Measurements from ENCODE around the gene TMEM179B. TPM values are rescaled to one million over a fixed set of nuclear protein-coding genes. Genes with fewer than 3 reads are reported as not detected.

Gene TMEM179B, protein sequence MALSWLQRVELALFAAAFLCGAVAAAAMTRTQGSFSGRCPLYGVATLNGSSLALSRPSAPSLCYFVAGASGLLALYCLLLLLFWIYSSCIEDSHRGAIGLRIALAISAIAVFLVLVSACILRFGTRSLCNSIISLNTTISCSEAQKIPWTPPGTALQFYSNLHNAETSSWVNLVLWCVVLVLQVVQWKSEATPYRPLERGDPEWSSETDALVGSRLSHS
- total RNA-seq: 43.4 TPM

DNA sequence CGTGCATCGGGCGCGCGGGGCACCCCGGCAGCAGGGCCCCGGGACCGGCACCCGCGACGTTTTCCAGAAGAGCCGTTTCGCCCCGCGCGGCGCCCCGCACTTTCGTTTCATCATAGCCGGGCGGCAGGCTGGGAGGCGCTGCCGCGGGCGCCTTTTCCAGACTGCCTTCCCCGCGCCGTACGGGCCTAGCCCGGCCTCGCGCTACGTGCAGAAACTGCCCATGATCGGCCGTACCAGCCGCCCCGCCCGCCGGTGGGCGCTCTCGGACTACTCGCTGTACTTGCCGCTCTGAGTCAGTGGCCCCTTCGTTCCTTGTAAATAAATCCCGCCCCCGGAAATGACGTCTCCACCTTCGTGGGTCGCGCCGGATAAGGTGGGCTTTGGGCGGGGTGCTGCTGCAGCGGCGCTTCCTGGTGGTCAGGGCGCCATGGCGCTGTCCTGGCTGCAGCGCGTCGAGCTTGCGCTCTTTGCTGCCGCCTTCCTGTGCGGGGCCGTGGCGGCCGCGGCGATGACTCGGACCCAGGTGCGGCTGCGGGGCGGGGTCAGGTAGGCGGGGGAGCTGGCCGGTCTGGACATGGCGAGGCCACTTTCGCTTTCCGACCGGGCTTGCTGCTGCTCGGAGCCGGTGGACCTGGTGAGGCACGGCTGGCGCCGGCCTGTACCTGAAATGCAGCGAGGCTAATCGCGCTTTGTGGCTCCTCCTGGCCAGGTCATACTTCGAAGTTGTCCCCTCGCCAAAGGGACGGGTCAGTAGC, at the start of gene TMEM179B:
TMEM179B (plus strand) TSS at position 398 of the 755 bp plus-strand sequence; CDS start at position 428, 30 bp downstream.

DNA sequence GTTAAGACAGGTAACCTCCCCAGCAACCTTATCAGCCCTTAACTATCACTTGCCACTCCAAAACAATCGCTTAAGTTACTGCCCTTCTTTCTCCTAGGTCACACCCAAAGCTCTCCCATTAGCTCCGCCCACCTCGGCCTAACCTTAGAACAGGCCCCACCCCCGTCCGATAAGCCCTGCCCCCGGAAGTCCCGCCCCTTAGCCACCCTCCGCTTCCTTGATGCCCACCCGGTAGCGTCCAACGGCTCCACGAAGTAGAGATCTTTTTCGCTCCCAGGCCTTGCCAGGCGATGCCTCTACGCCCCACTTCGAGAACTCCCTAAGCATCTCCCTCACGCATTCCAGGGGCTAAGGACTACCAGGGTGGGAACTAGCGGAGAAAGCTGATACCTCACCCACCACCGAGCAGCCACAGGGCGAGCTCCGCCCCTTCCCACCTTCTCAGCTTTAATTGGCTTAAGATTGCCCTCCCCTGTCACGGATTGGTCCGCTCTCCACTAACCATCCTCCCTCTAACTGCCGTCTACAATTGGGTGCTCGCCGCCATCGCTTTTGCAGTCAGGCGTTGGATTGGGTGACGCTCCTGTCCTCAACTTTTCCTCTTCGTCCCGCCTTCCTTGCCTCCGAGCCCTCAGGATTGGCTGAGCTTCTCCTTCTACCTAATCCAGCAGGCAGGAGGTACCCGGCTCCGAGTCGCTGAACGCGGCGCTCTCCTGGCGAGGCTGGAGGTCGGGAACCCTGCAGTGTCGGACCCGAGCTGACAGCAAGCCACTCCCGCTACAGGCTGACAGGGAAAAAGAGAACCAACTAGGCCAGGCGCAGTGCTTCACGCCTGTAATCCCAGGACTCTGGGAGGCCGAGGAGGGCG, 33.2 kb upstream of the TMEM179B start, which contains the start of gene ZBTB3:
ZBTB3 (minus strand) TSS at position 425 of the 868 bp plus-strand sequence. CDS start 496 bp downstream, outside the sequence.

DNA sequence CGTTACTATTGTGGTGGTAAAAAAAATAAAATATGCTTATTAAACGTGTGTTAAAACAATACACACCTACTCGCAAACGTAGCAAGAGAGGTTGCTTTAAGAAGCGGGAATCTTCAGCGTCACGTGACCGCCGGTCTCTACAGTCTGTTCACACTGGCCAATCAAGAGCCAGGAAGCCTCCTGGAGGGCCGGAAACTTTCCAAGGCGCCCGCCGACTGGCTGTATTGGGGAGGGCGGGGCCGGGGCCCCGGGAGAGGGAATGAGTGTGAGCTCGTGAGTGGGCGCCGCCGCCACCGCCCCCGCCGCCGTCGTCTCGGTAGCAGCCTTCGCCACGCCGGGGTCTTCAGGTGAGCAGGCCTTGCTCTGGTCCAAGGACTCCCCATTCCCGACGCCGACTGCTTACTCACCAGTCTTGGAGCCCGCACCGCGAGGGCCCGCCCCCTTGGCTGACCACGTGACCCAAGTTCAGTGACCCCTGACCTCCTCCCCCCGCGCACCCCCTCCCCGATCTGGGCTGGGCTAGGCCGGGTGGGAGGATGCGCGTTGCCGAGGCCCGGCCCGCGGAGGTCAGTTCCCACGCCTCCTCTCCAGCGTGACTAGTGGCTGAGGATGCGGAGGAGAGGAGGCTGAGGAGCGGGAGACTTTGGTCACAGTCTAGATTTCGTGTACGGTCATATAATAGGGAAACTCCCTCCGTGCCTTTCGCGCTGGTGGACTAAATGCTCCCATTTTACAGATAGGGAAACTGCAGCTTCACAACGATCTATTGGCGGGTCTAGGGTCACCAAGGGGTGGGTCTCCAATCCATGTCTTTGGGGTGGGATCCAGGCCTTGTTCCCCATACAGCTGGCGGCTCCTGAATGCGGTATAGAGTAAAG, 15.8 kb upstream of the TMEM179B start, which contains the start of gene TAF6L:
TAF6L (plus strand) TSS at position 253 of the 878 bp plus-strand sequence. CDS start 4,388 bp downstream, outside the sequence.

DNA sequence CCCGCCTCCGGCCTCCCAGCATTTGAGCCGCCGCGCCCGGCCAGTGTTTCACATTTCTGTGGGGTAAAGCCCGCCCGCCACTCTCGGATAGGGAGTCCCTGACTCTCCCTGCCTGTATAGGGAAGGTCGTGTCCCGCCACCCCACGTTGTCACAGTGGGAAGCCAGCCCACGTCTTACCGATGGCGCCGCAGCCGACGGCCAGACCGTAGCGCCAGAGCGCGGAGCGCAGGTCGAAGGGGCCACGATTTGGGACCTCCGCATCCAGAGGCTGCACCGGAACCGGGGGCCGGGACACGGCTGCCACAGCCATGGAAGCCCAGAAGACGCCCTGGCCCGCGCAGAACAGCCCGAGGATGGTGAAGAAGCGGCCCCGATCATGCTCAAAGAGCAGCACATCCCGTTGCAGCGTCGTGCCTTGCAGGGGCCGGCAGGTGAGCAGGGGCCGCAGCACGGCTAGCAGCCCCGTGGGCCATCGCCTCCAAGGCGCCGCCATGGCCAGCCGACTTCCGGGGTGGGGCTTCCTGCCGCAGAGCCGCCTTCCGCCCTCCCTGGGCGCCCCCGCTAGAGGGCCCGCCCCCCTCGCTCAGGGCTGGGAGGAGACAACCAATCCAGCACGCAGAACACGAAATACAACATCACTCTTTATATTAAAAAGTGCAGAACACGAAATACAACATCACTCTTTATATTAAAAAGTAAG, 4.4 kb downstream of the TMEM179B start, which contains the start of gene TMEM223:
TMEM223 (minus strand) TSS at position 506 of the 701 bp plus-strand sequence; CDS start at position 494, 12 bp downstream.

DNA sequence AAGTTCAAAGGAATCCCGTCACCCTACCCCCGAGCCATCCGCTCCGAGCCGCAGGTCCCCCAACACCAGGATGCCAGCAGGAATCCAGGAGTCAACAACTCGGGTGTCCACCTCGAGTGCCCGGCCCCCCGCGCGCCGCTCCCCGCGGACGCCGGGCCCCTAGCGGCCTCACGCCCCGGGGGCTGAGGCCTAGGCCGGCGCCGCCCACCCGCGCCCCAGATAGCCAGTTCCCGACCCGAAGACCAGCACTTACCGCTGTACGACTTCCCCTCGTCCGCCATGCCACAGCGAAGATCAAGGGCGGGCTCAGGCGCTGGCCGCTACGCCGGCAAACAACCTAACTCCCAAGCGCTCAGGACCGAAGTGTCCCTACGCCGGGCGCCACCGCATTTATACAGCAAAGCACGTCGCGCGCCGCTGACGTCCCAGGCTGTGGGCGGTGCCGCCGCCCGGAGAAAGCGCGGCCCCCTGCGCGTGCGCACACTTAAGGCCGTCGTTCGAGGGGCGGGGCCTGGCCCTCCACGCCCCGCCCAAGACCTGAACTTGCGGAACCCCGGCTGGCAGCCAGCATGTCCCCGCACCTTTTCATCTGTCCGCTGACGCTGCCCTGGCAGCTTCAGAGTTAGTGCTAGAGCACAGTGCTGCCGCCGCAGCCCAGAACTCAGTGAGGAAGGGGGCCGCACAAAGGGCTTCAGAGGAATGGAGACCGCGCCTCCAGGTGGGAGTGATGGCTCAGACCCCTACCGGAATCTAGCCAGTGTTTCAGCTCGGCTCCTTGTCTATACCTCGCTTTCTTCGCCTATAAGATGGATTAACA, 18.1 kb downstream of the TMEM179B start, which contains the start of gene NXF1:
NXF1 (minus strand) TSS at position 365 of the 817 bp plus-strand sequence; CDS start at position 281, 84 bp downstream.

DNA sequence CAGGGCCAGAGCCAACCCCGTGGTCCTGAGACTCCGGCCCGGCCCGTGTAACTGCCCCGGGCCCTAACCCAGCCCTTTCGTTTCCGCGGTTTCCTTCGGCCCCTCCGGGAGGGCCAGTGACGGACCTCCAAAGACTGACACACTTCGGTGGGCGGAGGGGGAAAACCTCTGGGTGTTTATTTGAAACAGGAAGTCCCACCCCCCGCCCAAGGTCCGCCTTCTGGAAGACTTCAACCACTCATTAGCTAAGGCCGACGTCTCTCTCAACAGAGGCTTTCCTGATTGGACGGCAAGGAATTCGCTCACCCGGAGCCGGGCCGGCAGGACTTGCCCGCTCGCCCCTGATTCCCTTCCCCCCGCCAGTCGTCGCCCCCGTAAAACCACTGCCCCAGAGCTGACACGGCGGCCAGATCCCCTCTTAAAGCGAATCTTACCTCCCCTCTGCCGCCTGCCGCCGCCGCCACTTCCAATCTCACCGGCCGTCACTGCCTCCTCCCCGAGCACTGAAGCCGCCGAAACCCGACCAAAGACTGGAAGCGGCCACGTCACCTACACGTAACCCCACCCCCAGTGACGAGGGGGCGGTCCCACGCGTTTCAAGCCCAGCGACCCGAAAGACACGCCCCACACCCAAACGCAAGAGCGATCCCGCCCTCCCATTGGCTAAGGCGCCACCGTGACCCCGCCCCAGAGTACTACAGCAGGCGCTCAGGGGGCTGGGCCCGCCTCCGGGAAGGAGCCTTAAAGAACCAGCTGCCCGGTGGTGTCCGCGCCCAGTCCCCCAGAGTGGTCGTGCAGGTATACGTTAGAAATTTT, 44.5 kb downstream of the TMEM179B start, which contains the start of gene STX5:
STX5 (minus strand) TSS at position 532 of the 816 bp plus-strand sequence. CDS start 808 bp downstream, outside the sequence.

DNA sequence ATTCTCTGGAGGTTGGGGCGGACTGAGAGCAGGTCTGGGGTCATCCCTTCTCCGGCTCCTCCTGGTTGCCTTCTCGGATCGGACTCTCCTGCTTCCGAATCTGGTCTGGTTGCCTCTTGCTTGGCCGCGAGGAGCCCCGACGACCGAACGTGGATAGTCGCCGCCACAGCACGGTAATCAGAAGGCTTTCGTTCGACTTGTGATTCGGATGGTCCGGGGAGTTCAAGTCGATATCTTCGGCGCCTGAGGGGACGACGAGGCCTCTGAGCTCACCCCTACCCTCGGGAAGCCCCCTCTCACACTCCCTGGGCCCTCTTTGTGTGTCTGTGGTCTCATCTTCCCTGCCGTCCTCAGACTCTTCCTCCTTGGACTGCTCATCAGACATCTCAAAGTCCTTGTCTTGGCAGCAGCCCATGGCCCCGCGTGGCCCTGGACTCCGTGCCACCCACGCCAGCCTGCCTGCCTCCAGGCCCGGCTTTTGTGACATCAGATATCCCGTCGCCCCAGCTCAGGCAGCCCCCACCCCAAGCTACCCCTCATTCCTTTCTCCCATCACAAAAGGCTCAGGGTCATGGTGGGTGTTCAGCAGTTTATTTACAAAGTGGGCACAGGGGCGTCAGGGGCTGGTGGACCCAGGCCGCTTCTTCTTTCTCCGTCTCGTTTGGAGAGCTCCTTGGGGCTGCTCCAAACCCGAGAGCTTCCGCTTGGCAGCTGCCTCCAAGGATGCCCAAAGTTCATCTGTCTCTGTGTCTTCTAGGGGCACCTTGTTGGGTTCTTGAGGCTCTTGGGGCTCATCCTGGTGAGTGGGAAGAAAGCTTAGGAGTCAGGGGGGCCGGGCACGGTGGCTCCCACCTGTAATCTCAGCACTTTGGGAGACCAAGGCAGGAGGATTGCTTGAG, 45.4 kb downstream of the TMEM179B start, which contains the start of gene TEX54:
TEX54 (minus strand) TSS at position 506 of the 899 bp plus-strand sequence.

DNA sequence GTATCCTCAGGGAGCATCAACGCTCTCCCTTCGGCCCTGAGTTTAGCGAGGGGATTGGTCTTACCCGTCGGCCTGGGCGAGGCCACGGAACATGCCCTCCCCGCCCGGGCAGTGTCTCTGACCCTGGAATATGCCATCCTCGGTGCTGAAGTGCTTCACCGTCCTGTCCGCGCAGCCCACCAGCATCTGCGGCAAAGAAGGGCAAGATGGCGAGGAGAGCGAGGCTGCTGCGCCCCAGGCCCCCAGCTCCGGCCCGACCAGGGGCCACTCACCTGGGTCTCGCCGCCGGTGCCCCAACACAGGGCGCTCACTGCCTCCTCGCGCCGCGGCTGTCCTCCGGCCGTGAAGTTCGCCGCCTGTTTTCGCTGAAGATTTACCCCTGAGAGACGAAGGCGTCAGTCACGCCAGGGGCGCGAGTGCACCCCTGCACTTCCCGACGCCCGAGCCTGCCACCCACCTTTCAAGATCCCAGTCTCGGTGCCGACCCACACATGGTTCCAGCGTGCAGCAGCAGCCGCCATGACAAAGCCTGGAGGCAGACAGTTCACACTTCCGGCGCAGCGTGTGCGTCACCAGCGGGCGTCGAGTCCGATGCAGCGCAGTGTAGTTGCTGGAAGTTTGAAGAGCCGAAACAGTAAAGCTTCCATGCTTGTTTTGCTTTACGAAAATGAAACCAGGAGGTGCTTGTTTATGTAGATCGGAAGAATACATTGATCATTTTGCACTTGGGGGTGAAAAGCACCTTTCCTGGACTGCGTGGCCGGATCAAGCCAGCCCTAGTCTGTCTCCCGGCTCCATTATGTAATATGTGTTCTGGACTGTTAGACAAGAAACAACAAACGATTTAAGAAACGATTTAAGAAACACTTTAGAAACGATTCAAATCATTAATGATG, 52.1 kb downstream of the TMEM179B start, which contains the start of gene WDR74:
WDR74 (minus strand) TSS at position 541 of the 896 bp plus-strand sequence; CDS start at position 521, 20 bp downstream.

Small RNA genes within 50 kb of the gene (small RNA-seq; reads per million reads assigned to genes)
- gene MIR6514 (ENCODE audit: low replicate concordance) (0.09 reads per million), gene RNU6-118P (ENCODE audit: low replicate concordance) (not detected)

Other genes starting within 250 kb of the TMEM179B start
- gene AHNAK, start 240.6 kb upstream of the TMEM179B start, total RNA-seq: 286 TPM
- 1,423 TPM for gene EEF1G, start 213.5 kb upstream of the TMEM179B start, total RNA-seq
- 12.9 TPM for gene TUT1, start 195.9 kb upstream of the TMEM179B start, total RNA-seq
- 79.0 TPM for gene MTA2, start 185.5 kb upstream of the TMEM179B start, total RNA-seq
- 26.9 TPM for gene EML3, start 174.6 kb upstream of the TMEM179B start, total RNA-seq
- 1.6 TPM for gene ROM1, start 174.1 kb upstream of the TMEM179B start, total RNA-seq
- gene B3GAT3, start 165.4 kb upstream of the TMEM179B start, total RNA-seq: 28.3 TPM
- 253 TPM for gene GANAB, start 140.8 kb upstream of the TMEM179B start, total RNA-seq
- gene INTS5, start 134.1 kb upstream of the TMEM179B start, total RNA-seq: 23.0 TPM
- gene C11orf98, start 122.2 kb upstream of the TMEM179B start, total RNA-seq: 20.1 TPM
- gene CSKMT, start 122.1 kb upstream of the TMEM179B start, total RNA-seq: 8.9 TPM
- gene UQCC3, start 115.7 kb upstream of the TMEM179B start, total RNA-seq: 10.2 TPM
- gene LBHD1, start 115.1 kb upstream of the TMEM179B start, total RNA-seq: 4.0 TPM
- 89.0 TPM for gene UBXN1, start 108.3 kb upstream of the TMEM179B start, total RNA-seq
- gene LRRN4CL, start 97.9 kb upstream of the TMEM179B start, total RNA-seq: 5.4 TPM
- 79.3 TPM for gene BSCL2, start 80.0 kb upstream of the TMEM179B start, total RNA-seq
- gene GNG3, start 79.7 kb upstream of the TMEM179B start, total RNA-seq: not detected
- gene HNRNPUL2, start 59.9 kb upstream of the TMEM179B start, total RNA-seq: 39.5 TPM
- 34.4 TPM for gene TTC9C, start 58.9 kb upstream of the TMEM179B start, total RNA-seq
- gene ZBTB3, start 33.2 kb upstream of the TMEM179B start, total RNA-seq: 14.8 TPM
- gene POLR2G, start 25.8 kb upstream of the TMEM179B start, total RNA-seq: 87.4 TPM
- gene TAF6L, start 16.0 kb upstream of the TMEM179B start, total RNA-seq: 36.1 TPM
- 20.4 TPM for gene TMEM223, start 4.6 kb downstream of the TMEM179B start, total RNA-seq
- gene NXF1, start 18.0 kb downstream of the TMEM179B start, total RNA-seq: 37.9 TPM
- 34.2 TPM for gene STX5, start 44.6 kb downstream of the TMEM179B start, total RNA-seq
- not detected for gene TEX54, start 45.4 kb downstream of the TMEM179B start, total RNA-seq
- 33.6 TPM for gene WDR74, start 52.2 kb downstream of the TMEM179B start, total RNA-seq
- gene SLC3A2, start 93.5 kb downstream of the TMEM179B start, total RNA-seq: 139 TPM
- gene CHRM1, start 134.0 kb downstream of the TMEM179B start, total RNA-seq: not detected
- gene SLC22A6, start 197.6 kb downstream of the TMEM179B start, total RNA-seq: 9.7 TPM
- gene SLC22A8, start 228.4 kb downstream of the TMEM179B start, total RNA-seq: 10.3 TPM

Measured in metanephros (tissue), 2 donors.